PC-9 (cell line): Measurements from ENCODE around the gene TCF12. TPM values are rescaled to one million over a fixed set of nuclear protein-coding genes. Genes with fewer than 3 reads are reported as not detected.

ENCODE experiments used
- BruUV-seq: library from RNA; stranded (reverse); fragments of 400-500 nt; replicated peaks from 2 replicates; lab custom pipeline; 2021; lab: Mats Ljungman, UMichigan
- CTCF ChIA-PET: fragments of 300-600 bp; sonication (Branson Sonifier 250); formaldehyde crosslinking; loops from one replicate; lab custom pipeline; 2022; ENCODE audit warnings: antibody characterized with exemption; lab: Charles Lee
- POLR2A ChIA-PET: fragments of 300-600 bp; sonication (Branson Sonifier 250); formaldehyde crosslinking; loops from one replicate; lab custom pipeline; 2022; ENCODE audit warnings: antibody characterized with exemption; ENCODE audit not compliant: unreplicated experiment; lab: Charles Lee
- DNase-seq, 2 experiments: peaks; one replicate each; pipeline versions ENCODE4 v3.0.0 to v3.0.0-alpha.2; 2015 to 2022; ENCODE audit warnings: mixed read lengths in 1 of 2
- H2AFZ ChIP-seq: fragments of 200-600 bp; sonication (generic); 2 replicates; pipeline ENCODE4 v1.8.1; 2017; ENCODE audit warnings: antibody characterized with exemption
- H3F3A ChIP-seq: fragments of 200-600 bp; sonication (generic); 2 replicates; pipeline ENCODE4 v1.8.1; 2017; ENCODE audit warnings: antibody characterized with exemption, mild to moderate bottlenecking, low read depth; ENCODE audit not compliant: insufficient read depth
- H3K27ac ChIP-seq: fragments of 200-600 bp; sonication (generic); 2 replicates; pipeline ENCODE4 v1.6.1; 2016; ENCODE audit warnings: mixed run types
- H3K27me3 ChIP-seq: fragments of 200-600 bp; sonication (generic); 2 replicates; pipeline ENCODE4 v1.6.1; 2016; ENCODE audit warnings: low read depth, mixed run types; ENCODE audit not compliant: insufficient read depth
- H3K36me3 ChIP-seq: fragments of 200-600 bp; sonication (generic); 2 replicates; pipeline ENCODE4 v1.6.1; 2016; ENCODE audit warnings: low read depth, mixed run types
- H3K4me1 ChIP-seq: fragments of 200-600 bp; sonication (generic); replicated peaks from 2 replicates; pipeline ENCODE4 v1.6.1; 2016; ENCODE audit warnings: mixed run types; ENCODE audit not compliant: insufficient read depth
- H3K4me2 ChIP-seq: fragments of 200-600 bp; sonication (generic); 2 replicates; pipeline ENCODE4 v1.6.1; 2017; ENCODE audit warnings: mixed run types
- H3K4me3 ChIP-seq: fragments of 200-600 bp; sonication (generic); 2 replicates; pipeline ENCODE4 v1.6.1; 2016; ENCODE audit warnings: mixed run types
- H3K79me2 ChIP-seq: fragments of 200-600 bp; sonication (generic); 2 replicates; pipeline ENCODE4 v1.6.1; 2017; ENCODE audit warnings: low read depth, mixed run types
- H3K9me2 ChIP-seq: fragments of 200-600 bp; sonication (generic); 2 replicates; pipeline ENCODE4 v1.8.1; 2017; ENCODE audit warnings: mild to moderate bottlenecking; ENCODE audit not compliant: insufficient read depth
- H3K9me3 ChIP-seq: fragments of 200-600 bp; sonication (generic); 2 replicates; pipeline ENCODE4 v1.8.1; 2016; ENCODE audit warnings: low read depth; ENCODE audit not compliant: insufficient read depth
- H4K20me1 ChIP-seq: fragments of 200-600 bp; sonication (generic); 2 replicates; pipeline ENCODE4 v1.8.1; 2017; ENCODE audit not compliant: insufficient read depth
- EZH2 ChIP-seq: fragments of 200-600 bp; sonication (generic); IDR thresholded peaks from 2 replicates; pipeline ENCODE4 v1.8.0; 2017; ENCODE audit warnings: antibody characterized with exemption, low read depth
- intact Hi-C: fragments of 100-400 bp; cut with micrococcal nuclease; formaldehyde crosslinking; loops from one replicate; pipeline ENCODE4 v1.10.0; 2022; ENCODE audit not compliant: unreplicated experiment
- total RNA-seq: library from RNA; stranded (reverse); gene quantifications from 2 replicates; pipeline ENCODE4 v1.2.3, GENCODE V29; 2021
- TF ChIP-seq, protein P1 (sequence below): fragments of 200-600 bp; sonication (generic); conservative IDR thresholded peaks from 2 replicates; pipeline ENCODE4 v1.6.1; 2017; ENCODE audit warnings: mixed run types, antibody characterized with exemption, mild to moderate bottlenecking, moderate library complexity

TCF12 gene
- total RNA-seq, 1 experiment from 2014 or later, result 60.1 TPM

DNA sequence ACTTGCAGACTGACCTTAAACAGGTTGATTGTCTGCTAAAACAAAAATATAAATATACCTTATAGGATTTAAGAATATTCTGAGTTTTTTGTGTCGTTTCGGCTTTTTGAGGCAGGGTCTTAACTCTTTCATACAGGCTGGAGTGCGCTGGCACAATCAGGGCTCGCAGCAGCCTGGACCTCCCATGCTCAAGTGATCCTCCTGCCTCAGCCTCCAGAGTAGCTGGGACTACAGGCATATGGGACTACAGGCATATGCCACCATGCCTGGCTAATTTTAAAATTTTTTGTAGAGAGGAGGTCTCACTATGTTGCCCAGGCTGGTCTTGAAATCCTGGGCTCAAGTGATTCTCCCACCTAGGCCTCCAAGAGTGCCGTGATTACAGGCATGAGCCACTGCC, 113.9 kb downstream of the TCF12 start:
- intact Hi-C loops, result no loop called here

DNA sequence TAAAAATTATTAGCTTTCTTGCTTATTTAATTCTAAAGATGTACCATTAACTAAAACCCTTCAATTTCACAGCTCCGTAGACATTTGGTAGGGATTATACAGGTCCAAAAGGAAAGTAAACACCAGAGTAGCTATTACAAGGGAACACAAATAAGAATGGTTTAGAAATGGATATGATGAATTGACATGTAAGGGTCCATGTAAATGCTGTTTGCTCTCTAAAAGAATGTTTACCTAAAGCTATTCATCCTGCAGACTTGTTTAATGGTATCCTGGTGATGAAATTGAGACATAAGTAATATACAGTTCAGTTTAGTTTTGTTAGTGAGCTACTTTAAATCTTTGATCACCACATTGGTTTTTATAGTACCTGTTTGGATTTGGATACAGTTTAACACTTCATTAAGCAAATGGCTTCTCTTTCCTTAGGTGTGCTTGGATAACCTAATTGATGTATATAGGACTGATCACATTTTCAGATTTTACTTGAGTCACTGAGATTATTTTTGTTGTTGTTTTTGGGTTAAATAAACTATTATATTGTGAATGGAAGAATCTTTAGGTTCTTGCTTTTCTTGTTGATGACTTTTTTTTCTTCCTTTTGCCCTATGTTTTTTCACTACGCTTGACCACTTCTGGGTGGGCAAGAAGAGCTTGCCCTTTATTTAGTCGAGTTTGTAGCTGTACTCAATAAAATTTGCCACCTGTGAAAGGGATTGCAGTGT, 115.4 kb downstream of the TCF12 start:
- ChIA-PET POLR2A (no interaction called here), CTCF (no interaction called here)
- no peaks in the 10 kb centered on the region for H3K4me1 ChIP-seq
- no peak overlapping the region for H3K4me2 ChIP-seq
- H3K9me2 ChIP-seq, result no peaks in the 10 kb centered on the region
- no TSS peak for BruUV-seq
- no peak overlapping the region for H3K4me3 ChIP-seq
- TF ChIP-seq EZH2, result no peak
- TF ChIP-seq, protein P1, sequence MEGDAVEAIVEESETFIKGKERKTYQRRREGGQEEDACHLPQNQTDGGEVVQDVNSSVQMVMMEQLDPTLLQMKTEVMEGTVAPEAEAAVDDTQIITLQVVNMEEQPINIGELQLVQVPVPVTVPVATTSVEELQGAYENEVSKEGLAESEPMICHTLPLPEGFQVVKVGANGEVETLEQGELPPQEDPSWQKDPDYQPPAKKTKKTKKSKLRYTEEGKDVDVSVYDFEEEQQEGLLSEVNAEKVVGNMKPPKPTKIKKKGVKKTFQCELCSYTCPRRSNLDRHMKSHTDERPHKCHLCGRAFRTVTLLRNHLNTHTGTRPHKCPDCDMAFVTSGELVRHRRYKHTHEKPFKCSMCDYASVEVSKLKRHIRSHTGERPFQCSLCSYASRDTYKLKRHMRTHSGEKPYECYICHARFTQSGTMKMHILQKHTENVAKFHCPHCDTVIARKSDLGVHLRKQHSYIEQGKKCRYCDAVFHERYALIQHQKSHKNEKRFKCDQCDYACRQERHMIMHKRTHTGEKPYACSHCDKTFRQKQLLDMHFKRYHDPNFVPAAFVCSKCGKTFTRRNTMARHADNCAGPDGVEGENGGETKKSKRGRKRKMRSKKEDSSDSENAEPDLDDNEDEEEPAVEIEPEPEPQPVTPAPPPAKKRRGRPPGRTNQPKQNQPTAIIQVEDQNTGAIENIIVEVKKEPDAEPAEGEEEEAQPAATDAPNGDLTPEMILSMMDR, result no peak
- no peak for DNase-seq
- no peaks in the 10 kb centered on the region for H3K27me3 ChIP-seq
- H3K79me2 ChIP-seq, result peaks cover 16% of the 10 kb centered on the region; the same call in 1 of the 2 replicates
- H3F3A ChIP-seq, result no peaks in the 10 kb centered on the region
- H4K20me1 ChIP-seq, result no peaks in the 10 kb centered on the region
- no peaks in the 10 kb centered on the region for H3K36me3 ChIP-seq
- no peaks in the 10 kb centered on the region for H3K9me3 ChIP-seq
- no peak overlapping the region for H2AFZ ChIP-seq
- no peak overlapping the region for H3K27ac ChIP-seq
- intact Hi-C loops, result no loop called here

More for the DNA sequence above, 113.9 kb downstream of the TCF12 start:
- H3K4me3 ChIP-seq, result no peak overlapping the region
- H3K36me3 ChIP-seq, result no peaks in the 10 kb centered on the region
- H3K4me2 ChIP-seq, result no peak overlapping the region
- H3K9me3 ChIP-seq, result no peaks in the 10 kb centered on the region
- H3K27ac ChIP-seq, result no peak overlapping the region
- no peak overlapping the region for H2AFZ ChIP-seq
- peaks cover 18% of the 10 kb centered on the region; the same call in 1 of the 2 replicates for H3K79me2 ChIP-seq
- no peaks in the 10 kb centered on the region for H3K9me2 ChIP-seq
- no peaks in the 10 kb centered on the region for H3K4me1 ChIP-seq
- TF ChIP-seq EZH2, result no peak
- TF ChIP-seq, protein P1, result no peak
- H3K27me3 ChIP-seq, result no peaks in the 10 kb centered on the region
- DNase-seq, result no peak
- ChIA-PET POLR2A (no interaction called here), CTCF (no interaction called here)
- no TSS peak for BruUV-seq
- no peaks in the 10 kb centered on the region for H3F3A ChIP-seq
- H4K20me1 ChIP-seq, result no peaks in the 10 kb centered on the region

DNA sequence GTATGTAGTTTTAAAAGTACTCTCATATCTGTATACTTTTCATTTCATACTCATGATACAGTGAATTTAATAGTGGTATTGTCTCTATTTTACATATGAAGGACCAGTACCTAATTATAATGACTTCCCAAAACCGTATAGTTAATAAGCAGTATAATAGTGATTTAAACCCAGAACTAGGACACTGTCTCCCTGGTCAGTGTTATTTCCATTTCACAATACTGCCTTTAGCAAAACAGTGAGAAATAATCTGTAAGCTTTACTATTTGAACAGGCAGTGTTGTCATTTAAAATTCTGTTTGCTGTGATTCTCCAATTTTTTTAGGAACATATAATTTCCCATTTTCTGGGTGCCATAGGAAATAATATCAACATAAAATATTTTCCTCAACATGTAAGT, 116.2 kb downstream of the TCF12 start:
- Histone ChIP-seq H3K36me3 (no peaks in the 10 kb centered on the region), H4K20me1 (no peaks in the 10 kb centered on the region), H3K4me2 (no peak overlapping the region), H3F3A (no peaks in the 10 kb centered on the region), H3K27ac (no peak overlapping the region), H3K4me3 (no peak overlapping the region), H2AFZ (no peak overlapping the region), H3K9me3 (no peaks in the 10 kb centered on the region), H3K9me2 (no peaks in the 10 kb centered on the region), H3K27me3 (no peaks in the 10 kb centered on the region), H3K4me1 (no peaks in the 10 kb centered on the region), H3K79me2 (peaks cover 13% of the 10 kb centered on the region; the same call in 1 of the 2 replicates)
- intact Hi-C loops, result no loop called here
- ChIA-PET CTCF (no interaction called here), POLR2A (interaction anchor here (0.6 kb wide), 1 partner anchor 10 kb away, joined by 5 read pairs; no protein-coding TSS in a partner anchor)
- BruUV-seq, result no TSS peak
- no peak for TF ChIP-seq EZH2
- TF ChIP-seq, protein P1, result no peak
- DNase-seq, result no peak
